ENCODE measurements around the gene AGMO. TPM values are rescaled to one million over a fixed set of nuclear protein-coding genes. Genes with fewer than 3 reads are reported as not detected.

AGMO gene
- polyA plus RNA-seq, 1 donor (not counting 4 experiments of a cell fraction or from before 2014, with no cell fraction given): not detected

DNA sequence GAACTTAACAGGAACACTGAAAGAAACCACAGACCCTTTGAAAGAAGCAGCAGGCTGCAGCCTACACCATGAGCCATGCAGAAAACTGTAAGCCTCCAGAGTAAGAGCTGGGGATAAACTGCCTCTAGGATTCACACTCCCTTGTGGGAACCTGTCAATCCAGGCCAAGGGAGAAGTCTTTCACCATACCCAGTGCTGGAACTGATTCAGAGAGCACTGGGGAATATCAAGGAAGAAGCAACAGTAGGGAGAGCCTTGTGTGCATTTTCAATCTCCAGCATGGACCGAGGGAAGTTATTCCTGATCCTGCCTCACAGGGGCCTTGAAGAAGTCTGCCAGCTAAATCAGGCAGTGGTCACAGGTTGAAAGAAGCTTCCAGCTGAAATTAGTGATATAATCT, 282.2 kb downstream of the AGMO start:
- Histone ChIP-seq H3K9me1 (ENCODE audit: control insufficient read depth, extremely low read depth, insufficient read depth, low read length) (no peaks in the 10 kb centered on the region), H3K27ac (ENCODE audit: control insufficient read depth, insufficient read depth, low read length) (no peak overlapping the region), H3K4me2 (ENCODE audit: control insufficient read depth, extremely low read depth, insufficient read depth, low read depth, low read length) (no peak overlapping the region), H3K9me3 (ENCODE audit: control insufficient read depth, low read depth, low read length) (no peaks in the 10 kb centered on the region), H3K4me1 (ENCODE audit: control insufficient read depth, extremely low read depth, insufficient read depth, low read length) (no peaks in the 10 kb centered on the region), H2AFZ (ENCODE audit: control insufficient read depth, low read length) (no peak overlapping the region), H3K36me3 (ENCODE audit: control insufficient read depth in 2 of 2, extremely low read depth in 1 of 2, insufficient read depth in 2 of 2, low read length in 2 of 2) (no peaks in the 10 kb centered on the region), H3K79me2 (ENCODE audit: control insufficient read depth, insufficient read depth, low read length) (no peaks in the 10 kb centered on the region), H3K9ac (ENCODE audit: control insufficient read depth, extremely low read depth, insufficient read depth, low read length) (no peak overlapping the region), H4K20me1 (ENCODE audit: control insufficient read depth, extremely low read depth, insufficient read depth, low read length) (no peaks in the 10 kb centered on the region), H3K4me3 (ENCODE audit: control insufficient read depth in 2 of 3, extremely low read depth in 1 of 3, insufficient read depth in 2 of 3, low read depth in 1 of 3, low read length in 3 of 3) (no peak overlapping the region), H3K27me3 (ENCODE audit: control insufficient read depth, extremely low read depth, insufficient read depth, low read length) (no peaks in the 10 kb centered on the region)
- DNase-seq (ENCODE audit: low read depth, low spot score) (no peak), FAIRE-seq (no peak)
- dilution Hi-C loops (cut with MboI; ENCODE audit: extremely low pct_ligation_motif_present, low sequenced_read_pairs): no loop called here
- TF ChIP-seq EZH2 (IDR thresholded peaks at IDR 0.05; ENCODE audit: low read length) (no peak), CTCF (optimal IDR thresholded peaks at IDR 0.05 in 1 of 3, IDR thresholded peaks at IDR 0.05 in 1 of 3, conservative IDR thresholded peaks at IDR 0.05 in 1 of 3; ENCODE audit: extremely low read depth in 1 of 3, insufficient read depth in 2 of 3, low read length in 3 of 3) (no peak)

DNA sequence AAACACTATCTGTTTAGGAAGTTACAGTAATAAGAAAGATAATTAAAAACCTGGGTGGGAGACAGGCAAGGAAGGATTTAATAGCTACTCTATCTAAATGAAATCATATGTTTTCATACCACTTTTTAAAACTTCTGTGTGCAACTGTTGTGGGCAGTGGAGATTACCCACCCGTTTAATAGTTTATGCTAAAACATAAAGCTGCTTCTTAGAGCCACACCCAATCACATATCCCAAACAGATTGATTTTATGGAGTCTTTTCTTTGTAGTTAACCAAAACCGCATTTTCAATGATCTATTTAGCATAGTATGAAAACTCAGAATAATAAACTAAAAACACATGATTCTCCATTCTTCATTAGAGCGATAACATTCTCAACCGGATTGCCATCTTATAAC, 304.1 kb downstream of the AGMO start:
- dilution Hi-C loops (cut with MboI; ENCODE audit: extremely low pct_ligation_motif_present, low sequenced_read_pairs): no loop called here
- Histone ChIP-seq H3K4me1 (ENCODE audit: control insufficient read depth, extremely low read depth, insufficient read depth, low read length) (no peaks in the 10 kb centered on the region), H3K9ac (ENCODE audit: control insufficient read depth, extremely low read depth, insufficient read depth, low read length) (no peak overlapping the region), H3K4me3 (ENCODE audit: control insufficient read depth in 2 of 3, extremely low read depth in 1 of 3, insufficient read depth in 2 of 3, low read depth in 1 of 3, low read length in 3 of 3) (no peak overlapping the region), H3K9me1 (ENCODE audit: control insufficient read depth, extremely low read depth, insufficient read depth, low read length) (no peaks in the 10 kb centered on the region), H4K20me1 (ENCODE audit: control insufficient read depth, extremely low read depth, insufficient read depth, low read length) (no peaks in the 10 kb centered on the region), H3K79me2 (ENCODE audit: control insufficient read depth, insufficient read depth, low read length) (no peaks in the 10 kb centered on the region), H3K27ac (ENCODE audit: control insufficient read depth, insufficient read depth, low read length) (no peak overlapping the region), H3K36me3 (ENCODE audit: control insufficient read depth in 2 of 2, extremely low read depth in 1 of 2, insufficient read depth in 2 of 2, low read length in 2 of 2) (no peaks in the 10 kb centered on the region), H3K4me2 (ENCODE audit: control insufficient read depth, extremely low read depth, insufficient read depth, low read depth, low read length) (no peak overlapping the region), H3K27me3 (ENCODE audit: control insufficient read depth, extremely low read depth, insufficient read depth, low read length) (no peaks in the 10 kb centered on the region), H2AFZ (ENCODE audit: control insufficient read depth, low read length) (no peak overlapping the region), H3K9me3 (ENCODE audit: control insufficient read depth, low read depth, low read length) (no peaks in the 10 kb centered on the region)
- TF ChIP-seq EZH2 (IDR thresholded peaks at IDR 0.05; ENCODE audit: low read length): no peak
- TF ChIP-seq CTCF (optimal IDR thresholded peaks at IDR 0.05 in 1 of 3, IDR thresholded peaks at IDR 0.05 in 1 of 3, conservative IDR thresholded peaks at IDR 0.05 in 1 of 3; ENCODE audit: extremely low read depth in 1 of 3, insufficient read depth in 2 of 3, low read length in 3 of 3): no peak
- no peak for DNase-seq (ENCODE audit: low read depth, low spot score)
- no peak for FAIRE-seq

Measured in keratinocyte (primary cell).